ENCODE results near the gene CADPS. TPM values are rescaled to one million over a fixed set of nuclear protein-coding genes. Genes with fewer than 3 reads are reported as not detected.

CADPS gene
- total and polyA plus RNA-seq, 11 donors, result 3.6 to 37.8 (median 12.9) TPM

DNA sequence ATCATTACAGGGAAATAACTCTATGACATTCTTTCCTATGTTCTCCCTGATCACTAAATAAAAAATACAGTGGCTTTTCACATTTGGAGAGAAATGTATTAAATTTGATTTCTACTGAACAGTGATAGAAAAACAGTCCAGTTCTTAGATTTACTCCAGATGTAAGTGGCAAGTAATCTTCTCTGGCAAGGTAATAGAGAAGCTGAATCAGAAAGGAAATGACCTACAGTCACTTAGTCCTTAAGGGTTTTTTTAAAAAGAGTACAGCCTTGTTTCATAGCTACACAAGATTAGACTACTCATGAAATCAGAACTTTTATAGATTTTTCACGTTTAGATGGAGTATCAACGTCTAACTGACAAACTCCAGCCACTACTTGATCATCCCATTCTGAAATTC is 236.9 kb downstream of the CADPS start:
- H3K4me1 ChIP-seq, result peaks cover 0 to 7% (median 0%) of the 10 kb centered on the region in 12 donors
- no peak for DNase-seq
- no peaks in the 10 kb centered on the region for H3K27me3 ChIP-seq
- WGBS, 4 donors, result 64 to 76% (median 65%) methylated on average over 2 of the region's 2 CpGs
- H3K27ac ChIP-seq, result no peak overlapping the region
- TF ChIP-seq CTCF (IDR thresholded peaks at IDR 0.05), result no peak
- no peak for TF ChIP-seq POLR2A (IDR thresholded peaks at IDR 0.05)
- no peaks in the 10 kb centered on the region for H3K9me3 ChIP-seq
- no peak for ATAC-seq
- H3K4me3 ChIP-seq, result no peak overlapping the region
- H3K36me3 ChIP-seq, result no peaks in the 10 kb centered on the region
- intact Hi-C loops (cut with DNase I), result loop anchor here in 1 of 10 donors (10.0 kb wide), 1 partner anchor 586 kb away; no protein-coding TSS in a partner anchor

DNA sequence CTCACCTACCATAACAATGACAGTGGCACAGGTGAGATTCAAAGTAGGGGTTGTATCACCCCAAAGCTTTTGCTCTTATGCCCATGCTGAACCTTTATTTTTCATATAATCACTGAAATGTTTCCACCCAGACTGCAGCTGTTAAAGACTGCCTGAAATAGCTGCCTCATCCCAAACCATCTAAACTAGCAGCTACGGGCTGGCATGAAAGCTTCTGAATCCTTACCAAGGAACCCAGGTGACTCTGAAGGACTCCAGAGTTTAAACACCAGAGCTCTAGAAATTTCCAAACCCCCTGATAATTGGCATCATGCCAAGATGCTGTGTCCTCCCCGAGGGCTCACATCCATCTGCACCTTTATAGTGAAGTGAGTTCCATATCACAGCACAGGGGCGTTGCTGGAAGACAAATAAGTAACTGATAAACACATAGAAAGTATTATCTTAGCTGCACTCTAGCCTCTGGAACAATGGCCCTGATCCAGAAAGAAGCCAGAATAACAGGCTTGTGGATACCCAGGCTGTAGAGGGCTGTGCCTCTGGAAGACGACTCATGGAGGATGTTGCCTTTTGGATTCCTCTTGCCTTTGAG is 238.9 kb downstream of the CADPS start:
- Histone ChIP-seq H3K4me3 (no peak overlapping the region), H3K4me1 (peaks cover 0 to 7% (median 0%) of the 10 kb centered on the region in 12 donors), H3K27ac (no peak overlapping the region), H3K27me3 (peaks cover 0 to 11% (median 0%) of the 10 kb centered on the region in 9 donors), H3K9me3 (no peaks in the 10 kb centered on the region), H3K36me3 (no peaks in the 10 kb centered on the region)
- TF ChIP-seq CTCF (IDR thresholded peaks at IDR 0.05), result no peak
- TF ChIP-seq POLR2A (IDR thresholded peaks at IDR 0.05), result no peak
- intact Hi-C loops (cut with DNase I), result loop anchor here in 1 of 10 donors (10.0 kb wide), 1 partner anchor 588 kb away; no protein-coding TSS in a partner anchor
- DNase-seq, result peak in 1 of 5 donors; percentile 7
- peak; percentile 32 to 88 (median 74) for ATAC-seq
- 26 to 44% (median 35%) methylated on average over 4 of the region's 4 CpGs for WGBS, 4 donors

DNA sequence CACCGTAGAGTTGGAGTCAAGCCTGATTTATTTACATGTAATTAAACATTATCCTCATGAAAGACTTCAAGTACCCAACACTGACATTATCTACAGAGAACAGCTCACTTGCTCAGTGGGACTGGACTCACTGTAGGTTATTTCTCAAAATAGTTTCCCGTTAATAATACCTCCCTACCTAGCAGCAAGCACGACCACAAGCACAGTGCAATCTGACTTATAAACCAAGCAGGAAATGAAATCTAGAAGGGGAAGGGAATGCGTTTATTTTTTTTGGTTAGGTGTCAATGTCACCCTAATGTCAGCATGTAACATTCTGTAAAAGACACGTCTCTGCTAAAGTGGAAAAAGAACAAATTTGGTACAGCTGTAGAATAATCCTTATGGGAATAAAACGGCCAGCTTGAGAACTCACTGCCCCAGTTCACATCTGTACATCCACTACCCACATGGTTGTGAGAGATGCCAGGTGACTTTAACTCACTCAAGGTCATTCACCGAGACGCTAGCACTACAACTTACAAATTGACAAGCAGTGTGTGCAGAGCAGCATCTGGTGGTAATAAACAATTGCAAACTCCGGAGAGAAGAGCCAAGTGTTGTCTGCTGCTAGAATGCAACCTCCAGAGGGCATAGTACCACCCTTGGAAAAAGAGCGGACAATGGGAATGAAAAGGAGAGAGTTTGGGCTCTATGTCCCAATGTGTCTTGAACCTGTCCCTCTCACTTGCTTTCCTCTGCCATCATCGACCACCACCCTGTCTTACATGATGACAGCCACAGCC is 242.5 kb downstream of the CADPS start:
- 45 to 49% (median 48%) methylated on average over 11 of the region's 11 CpGs for WGBS, 4 donors
- Histone ChIP-seq H3K36me3 (no peaks in the 10 kb centered on the region), H3K27ac (peak overlapping the region in 1 of 12 donors; percentile 36), H3K9me3 (no peaks in the 10 kb centered on the region), H3K27me3 (peaks cover 0 to 17% (median 0%) of the 10 kb centered on the region in 9 donors), H3K4me1 (peaks cover 0 to 7% (median 0%) of the 10 kb centered on the region in 12 donors), H3K4me3 (no peak overlapping the region)
- TF ChIP-seq CTCF (IDR thresholded peaks at IDR 0.05) (peak in 1 of 12 donors; percentile 28), POLR2A (IDR thresholded peaks at IDR 0.05) (no peak)
- ATAC-seq (peak in 3 of 4 donors; percentile 47 to 56 (median 48)), DNase-seq (no peak)
- intact Hi-C loops (cut with DNase I), result loop anchor here in 1 of 10 donors (10.0 kb wide), 1 partner anchor 592 kb away; no protein-coding TSS in a partner anchor

DNA sequence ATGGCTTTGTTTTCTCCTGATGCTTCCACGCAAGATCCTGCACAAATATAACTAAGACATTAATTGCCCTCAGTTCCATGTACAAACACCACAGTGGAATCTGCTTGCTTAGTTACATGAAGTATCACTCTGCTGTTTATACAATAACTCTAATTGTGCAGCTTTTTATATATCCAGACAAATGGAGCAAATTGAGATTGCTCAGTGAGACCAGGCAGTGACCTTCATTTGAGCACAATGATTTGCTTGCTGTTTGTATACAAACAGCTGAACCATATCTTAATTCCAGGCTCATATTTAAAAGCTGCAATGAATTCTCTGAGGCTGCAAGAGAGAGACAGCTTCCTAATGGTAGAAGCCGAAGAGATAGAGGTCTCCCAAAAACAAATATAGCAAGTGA is 243.7 kb downstream of the CADPS start:
- 75 to 88% (median 86%) methylated on average over 2 of the region's 2 CpGs for WGBS, 4 donors
- H3K36me3 ChIP-seq, result no peaks in the 10 kb centered on the region
- no peaks in the 10 kb centered on the region for H3K9me3 ChIP-seq
- H3K27me3 ChIP-seq, result peaks cover 0 to 17% (median 0%) of the 10 kb centered on the region in 9 donors
- H3K4me1 ChIP-seq, result peaks cover 0 to 5% (median 0%) of the 10 kb centered on the region in 12 donors
- H3K27ac ChIP-seq, result no peak overlapping the region
- H3K4me3 ChIP-seq, result no peak overlapping the region
- intact Hi-C loops (cut with DNase I), result loop anchor here in 1 of 10 donors (10.0 kb wide), 1 partner anchor 593 kb away; no protein-coding TSS in a partner anchor
- TF ChIP-seq POLR2A (IDR thresholded peaks at IDR 0.05), result no peak
- no peak for TF ChIP-seq CTCF (IDR thresholded peaks at IDR 0.05)
- ATAC-seq, result no peak
- no peak for DNase-seq
